Measurements from ENCODE around the gene STRAP. TPM values are rescaled to one million over a fixed set of nuclear protein-coding genes. Genes with fewer than 3 reads are reported as not detected.

STRAP gene
- total RNA-seq, 1 experiment from 2014 or later = 210 TPM

- H3K9me3 Mint-ChIP-seq = no peaks in the 10 kb centered on the region
Observed at GRCh38 chr12:15852383-15852782, 29.8 kb upstream of the STRAP start.

More at GRCh38 chr12:15852383-15852782, 29.8 kb upstream of the STRAP start:
- Histone ChIP-seq H3K27ac (ENCODE audit: insufficient read length, low read depth, low read length) (no peak overlapping the region), H4K5ac (ENCODE audit: insufficient read length, low read depth, low read length) (no peak overlapping the region), H3K9me3 (ENCODE audit: control insufficient read depth, low read depth, low read length) (no peaks in the 10 kb centered on the region), H3K4me2 (ENCODE audit: insufficient read depth, insufficient read length, low read length) (no peak overlapping the region), H4K91ac (ENCODE audit: insufficient read length, low read depth, low read length) (no peak overlapping the region), H2BK120ac (ENCODE audit: low read depth, low read length, poor library complexity, severe bottlenecking) (no peak overlapping the region), H2BK5ac (ENCODE audit: insufficient read length, low read length) (no peak overlapping the region), H2BK20ac (ENCODE audit: low read depth, low read length, poor library complexity, severe bottlenecking) (no peak overlapping the region), H2AFZ (ENCODE audit: low read length) (no peak overlapping the region), H3K79me1 (ENCODE audit: insufficient read depth, low read depth, low read length, poor library complexity, severe bottlenecking) (no peaks in the 10 kb centered on the region), H3K79me2 (ENCODE audit: insufficient read depth, low read length) (no peaks in the 10 kb centered on the region), H3K27me3 (ENCODE audit: insufficient read depth, low read length) (no peaks in the 10 kb centered on the region), H2BK15ac (ENCODE audit: low read depth, low read length) (no peak overlapping the region), H3K56ac (ENCODE audit: insufficient read length, low read depth, low read length) (no peak overlapping the region), H3K18ac (ENCODE audit: insufficient read length, low read depth, low read length) (no peak overlapping the region), H3K4me1 (ENCODE audit: insufficient read depth, low read length) (no peaks in the 10 kb centered on the region), H3K14ac (ENCODE audit: insufficient read depth, low read length) (no peak overlapping the region), H3T11ph (ENCODE audit: low read length) (no peak overlapping the region), H2BK12ac (ENCODE audit: insufficient read length, low read depth, low read length) (no peak overlapping the region), H3K4ac (ENCODE audit: low read depth, low read length) (no peak overlapping the region), H3K23me2 (ENCODE audit: insufficient read length, low read depth, low read length, poor library complexity, severe bottlenecking) (no peaks in the 10 kb centered on the region), H2AK5ac (ENCODE audit: insufficient read length, low read length) (no peak overlapping the region), H3K23ac (ENCODE audit: insufficient read length, low read depth, low read length) (no peak overlapping the region), H4K20me1 (ENCODE audit: control insufficient read depth, insufficient read depth, insufficient read length) (no peaks in the 10 kb centered on the region), H4K8ac (replicated peaks; ENCODE audit: insufficient read length, low read depth, low read length) (no peak overlapping the region), H3K9ac (ENCODE audit: extremely low read depth, insufficient read length, low read length) (no peak overlapping the region)
- Mint-ChIP-seq H3K4me3 (no peak overlapping the region), H3K27ac (peak overlapping the region in 1 of 3 experiments; percentile 69; a peak in 2 of 7 replicates), H3K36me3 (ENCODE audit: insufficient read depth in 1 of 3, low read depth in 3 of 3) (no peaks in the 10 kb centered on the region), H3K4me1 (peaks cover 0 to 9% of the 10 kb centered on the region in 2 experiments; a peak in 2 of 4 replicates), H3K27me3 (ENCODE audit: low read depth) (no peaks in the 10 kb centered on the region)
- DNase-seq = no peak
- no peak for TF ChIP-seq CTCF (conservative IDR thresholded peaks at IDR 0.05)
- WGBS (ENCODE audit: extremely low coverage, insufficient read length, low lambda C conversion rate) = no CpG with 5 or more reads among the region's 5 CpGs
